ENCODE data around the gene BTN1A1.
A peak's percentile ranks its signal among the peaks of the same experiment; 100 is the strongest.

Gene BTN1A1

DNA sequence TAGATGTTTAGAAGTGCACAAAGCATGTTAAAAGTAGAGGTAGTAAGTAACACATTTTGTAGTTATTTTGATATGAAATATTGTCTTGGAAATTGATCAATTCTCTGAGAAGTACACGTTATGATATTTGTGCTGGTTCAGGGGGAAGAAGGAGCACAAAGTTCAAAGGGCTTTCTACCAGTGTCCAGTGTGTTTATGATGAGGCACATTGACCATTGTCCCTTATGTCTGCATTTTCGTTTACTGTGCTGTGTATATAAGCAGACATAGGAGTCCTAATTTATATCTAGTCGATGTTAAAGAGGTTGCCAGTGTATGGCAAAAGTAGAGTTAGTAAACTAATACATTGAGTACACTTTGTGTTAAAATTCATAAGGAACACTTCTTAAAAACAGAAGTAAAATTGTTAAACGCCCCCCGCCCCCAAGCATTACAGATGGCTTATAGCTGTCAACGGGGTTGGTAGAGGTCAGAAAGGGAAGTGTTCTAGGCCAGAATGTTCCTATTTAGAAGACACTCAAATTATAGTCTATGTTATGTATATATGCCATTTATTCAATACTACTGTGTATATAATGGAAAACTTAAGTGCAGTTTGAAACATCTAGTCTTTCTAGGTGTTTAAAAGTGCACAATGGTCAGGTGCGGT is 24.7 kb downstream of the BTN1A1 start:
- no peak overlapping the region for H3K4me3 ChIP-seq (ENCODE audit: low read length)
- TF ChIP-seq CTCF (conservative IDR thresholded peaks at IDR 0.05; ENCODE audit: low read depth, low read length) = no peak
- DNase-seq (ENCODE audit: low read depth) = no peak

- no peak for DNase-seq (ENCODE audit: low read depth)
- H3K4me3 ChIP-seq (ENCODE audit: low read length) = no peak overlapping the region
- TF ChIP-seq CTCF (conservative IDR thresholded peaks at IDR 0.05; ENCODE audit: low read depth, low read length) = no peak
These were observed 25.7 kb downstream of the BTN1A1 start for GRCh38 chr6:26525838-26526237.

DNA sequence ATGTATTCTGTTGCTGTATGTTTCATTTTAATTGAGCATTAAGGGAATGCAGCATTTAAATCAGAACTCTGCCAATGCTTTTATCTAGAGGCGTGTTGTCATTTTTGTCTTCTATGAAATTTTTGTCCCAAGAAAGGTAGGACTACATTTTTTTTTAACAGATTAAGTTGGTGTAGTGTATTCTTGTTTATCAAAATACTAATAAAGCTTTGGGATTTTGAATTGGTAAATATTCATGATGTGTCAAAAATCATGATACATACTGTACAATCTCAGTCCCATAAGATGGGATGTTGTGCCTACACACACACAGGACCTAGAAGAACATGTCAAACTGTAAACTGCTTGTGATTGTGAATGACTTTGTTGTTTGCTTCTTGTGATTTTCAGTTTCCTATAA is 26.8 kb downstream of the BTN1A1 start:
- no peak overlapping the region for H3K4me3 ChIP-seq (ENCODE audit: low read length)
- TF ChIP-seq CTCF (conservative IDR thresholded peaks at IDR 0.05; ENCODE audit: low read depth, low read length) = no peak
- DNase-seq (ENCODE audit: low read depth) = no peak

DNA sequence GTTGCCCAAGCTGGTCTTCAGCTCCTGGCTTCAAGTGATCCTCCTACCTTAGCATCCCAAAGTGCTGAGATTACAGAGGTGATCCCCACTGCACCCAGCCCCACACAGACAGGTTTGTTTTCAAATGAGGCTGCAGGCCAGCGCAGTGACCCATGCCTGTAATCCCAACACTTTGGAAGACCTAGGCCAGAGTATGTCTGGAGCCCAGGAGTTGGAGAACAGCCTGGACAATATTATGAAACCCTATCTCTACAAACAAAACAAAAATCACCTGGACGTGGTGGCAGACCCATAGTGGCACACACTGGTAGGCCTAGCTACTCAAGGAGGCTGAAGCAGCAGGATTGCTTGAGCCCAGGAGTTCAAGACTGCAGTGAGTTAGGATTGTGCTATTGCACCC is 30.1 kb downstream of the BTN1A1 start:
- no peak for TF ChIP-seq CTCF (conservative IDR thresholded peaks at IDR 0.05; ENCODE audit: low read depth, low read length)
- no peak overlapping the region for H3K4me3 ChIP-seq (ENCODE audit: low read length)
- no peak for DNase-seq (ENCODE audit: low read depth)

DNA sequence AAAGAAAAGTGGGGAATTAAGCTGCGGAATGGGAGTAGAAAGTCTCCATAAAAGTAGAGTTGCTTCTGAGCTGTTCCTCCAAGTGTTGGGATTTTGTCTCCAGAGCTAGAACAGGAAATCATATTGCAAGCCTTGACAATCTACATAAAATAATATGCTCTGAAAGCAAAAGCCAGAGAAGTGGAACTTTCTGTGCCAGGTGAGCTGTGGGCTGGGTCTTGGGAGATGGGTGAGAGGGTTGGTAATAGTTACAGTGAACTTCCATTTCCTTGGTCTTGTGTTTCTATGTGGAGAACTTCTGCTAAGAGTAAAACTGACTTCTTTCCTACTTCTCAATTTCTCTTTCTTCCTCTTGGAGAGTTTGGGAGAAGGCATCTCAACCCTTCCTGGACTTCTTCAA is 31.8 kb downstream of the BTN1A1 start:
- no peak for DNase-seq (ENCODE audit: low read depth)
- H3K4me3 ChIP-seq (ENCODE audit: low read length) = no peak overlapping the region
- no peak for TF ChIP-seq CTCF (conservative IDR thresholded peaks at IDR 0.05; ENCODE audit: low read depth, low read length)

GRCh38 chr6:26532699-26533531 is 32.8 kb downstream of the BTN1A1 start:
- peak overlapping the region; percentile 79 for H3K4me3 ChIP-seq (ENCODE audit: low read length)
- no peak for TF ChIP-seq CTCF (conservative IDR thresholded peaks at IDR 0.05; ENCODE audit: low read depth, low read length)
- no peak for DNase-seq (ENCODE audit: low read depth)

GRCh38 chr6:26533532-26533931 is 33.4 kb downstream of the BTN1A1 start:
- no peak for TF ChIP-seq CTCF (conservative IDR thresholded peaks at IDR 0.05; ENCODE audit: low read depth, low read length)
- peak overlapping the region; percentile 79 for H3K4me3 ChIP-seq (ENCODE audit: low read length)
- no peak for DNase-seq (ENCODE audit: low read depth)
